Natural killer cell (primary cell): ENCODE measurements around the gene APOA4. TPM values are rescaled to one million over a fixed set of nuclear protein-coding genes. Genes with fewer than 3 reads are reported as not detected.

ENCODE experiments used
- ATAC-seq, 3 donors: fragments of 150-1000 bp in 2 of 3; fragments of 200-7000 bp in 1 of 3; cut with Tn5 transposase; 1 replicate in 1 of 3; 2 replicates in 2 of 3; pipeline ENCODE4 v1.10.0; 2021; ENCODE audit warnings: mild to moderate bottlenecking in 2 of 3, moderate library complexity in 2 of 3
- DNase-seq, 2 donors: peaks; one replicate each; pipeline versions ENCODE4 v3.0.0 to v3.0.0-alpha.2; 2013 to 2021; ENCODE audit warnings: mixed read lengths in 1 of 2
- H3K27ac ChIP-seq: one replicate; pipeline ENCODE4 v1.5.1; 2013; ENCODE audit warnings: mild to moderate bottlenecking, low read length
- H3K27me3 ChIP-seq: one replicate; pipeline ENCODE4 v1.6.1; 2013; ENCODE audit warnings: low read length; ENCODE audit not compliant: control insufficient read depth, insufficient read depth
- H3K36me3 ChIP-seq: one replicate; pipeline ENCODE4 v1.6.1; 2013; ENCODE audit warnings: low read length; ENCODE audit not compliant: control insufficient read depth, insufficient read depth
- H3K4me1 ChIP-seq: one replicate; pipeline ENCODE4 v1.6.1; 2013; ENCODE audit warnings: low read length; ENCODE audit not compliant: control insufficient read depth, insufficient read depth
- H3K4me3 ChIP-seq: one replicate; pipeline ENCODE4 v1.5.1; 2013; ENCODE audit warnings: low read length
- H3K9me3 ChIP-seq: one replicate; pipeline ENCODE4 v1.6.1; 2013; ENCODE audit warnings: low read length; ENCODE audit not compliant: control insufficient read depth, insufficient read depth
- H3K27ac Mint-ChIP-seq, 2 donors: one replicate each; pipeline ENCODE4 v1.8.0; 2022; ENCODE audit warnings: mild to moderate bottlenecking in 2 of 2, mixed read lengths in 2 of 2, moderate library complexity in 1 of 2
- H3K27me3 Mint-ChIP-seq, 2 donors: one replicate each; pipeline ENCODE4 v1.8.0; 2022; ENCODE audit warnings: low read depth in 2 of 2, mixed read lengths in 2 of 2
- H3K36me3 Mint-ChIP-seq: one replicate; pipeline ENCODE4 v1.8.0; 2022; ENCODE audit warnings: mixed read lengths
- H3K4me1 Mint-ChIP-seq, 2 donors: one replicate each; pipeline ENCODE4 v1.8.0; 2022; ENCODE audit warnings: mixed read lengths in 2 of 2
- H3K4me3 Mint-ChIP-seq: one replicate; pipeline ENCODE4 v1.8.0; 2022; ENCODE audit warnings: mild to moderate bottlenecking, moderate library complexity, mixed read lengths
- H3K9me3 Mint-ChIP-seq, 2 donors: one replicate each; pipeline ENCODE4 v1.8.0; 2022; ENCODE audit warnings: mixed read lengths in 2 of 2
- WGBS: methylation state at CpG from one replicate; pipeline ENCODE4 v1.1.7; 2013; ENCODE audit warnings: missing lambda C conversion rate; ENCODE audit not compliant: insufficient coverage; 5-methylcytosine and 5-hydroxymethylcytosine counted together
- intact Hi-C: fragments of 100-400 bp; cut with micrococcal nuclease; formaldehyde crosslinking; loops from one replicate; pipeline ENCODE4 v1.14.2; 2022
- total RNA-seq, 4 donors: library from RNA; stranded (reverse); fragments of 120-200 nt in 1 of 4; gene quantifications; one replicate each; pipeline versions ENCODE4 v1.2.3 to v1.2.4, GENCODE V29; 2013 to 2022
- TF ChIP-seq, protein P1 (sequence below): fragments of 200-600 bp; IDR thresholded peaks from one replicate; pipeline ENCODE4 v1.8.0; 2022; ENCODE audit warnings: antibody characterized with exemption

Gene APOA4
- total RNA-seq, 3 donors from 2014 or later (not counting 1 experiment from before 2014, with no cell fraction given): not detected

DNA sequence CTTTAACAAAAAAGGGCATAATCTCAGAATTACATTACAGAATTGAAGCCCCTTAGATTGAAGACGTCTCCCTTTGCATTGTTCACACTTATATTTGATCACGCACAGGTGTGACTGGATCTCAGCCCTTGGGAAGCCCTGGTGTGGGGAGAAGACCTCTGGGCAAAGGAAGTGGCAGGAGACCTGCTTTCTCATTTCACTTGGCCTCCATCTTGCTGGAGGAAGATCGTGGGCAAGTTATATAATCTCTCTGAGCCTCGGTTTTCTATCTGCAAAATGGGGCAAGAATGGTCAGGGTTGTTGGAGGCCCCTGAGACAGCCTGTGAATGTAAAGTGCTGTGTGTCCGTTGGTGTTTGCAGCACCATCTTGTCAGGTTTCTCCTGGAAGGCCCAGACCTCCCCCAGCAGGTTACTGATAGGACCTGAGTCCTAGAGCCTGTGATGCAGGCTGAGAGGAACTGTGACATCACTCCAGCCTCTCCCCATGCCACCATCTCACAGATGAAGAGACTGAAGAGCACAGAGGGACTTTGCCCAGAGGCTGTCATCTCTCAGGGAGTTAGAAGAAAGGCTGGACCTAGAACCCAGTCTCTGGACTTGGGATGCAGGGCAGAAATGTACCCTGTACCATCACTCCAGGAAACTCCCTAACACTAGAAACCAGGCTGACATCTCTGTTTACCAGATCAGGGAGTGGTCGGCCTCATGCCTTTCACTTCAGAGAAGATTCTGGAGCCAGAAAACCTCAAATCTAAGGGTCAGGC lies 15.4 kb upstream of the APOA4 start:
- Histone ChIP-seq H3K9me3 (no peaks in the 10 kb centered on the region), H3K4me1 (peaks cover 19% of the 10 kb centered on the region), H3K27ac (no peak overlapping the region), H3K27me3 (no peaks in the 10 kb centered on the region), H3K36me3 (peaks cover 7% of the 10 kb centered on the region), H3K4me3 (no peak overlapping the region)
- H3K27ac Mint-ChIP-seq: no peak overlapping the region
- WGBS: 92% methylated on average over 6 of the region's 6 CpGs
- DNase-seq (no peak), ATAC-seq (no peak)
- H3K27me3 Mint-ChIP-seq: no peaks in the 10 kb centered on the region
- no peaks in the 10 kb centered on the region for H3K36me3 Mint-ChIP-seq
- H3K9me3 Mint-ChIP-seq: no peaks in the 10 kb centered on the region
- H3K4me3 Mint-ChIP-seq: no peak overlapping the region
- peaks cover 17 to 18% of the 10 kb centered on the region in 2 donors for H3K4me1 Mint-ChIP-seq
- TF ChIP-seq, protein P1, sequence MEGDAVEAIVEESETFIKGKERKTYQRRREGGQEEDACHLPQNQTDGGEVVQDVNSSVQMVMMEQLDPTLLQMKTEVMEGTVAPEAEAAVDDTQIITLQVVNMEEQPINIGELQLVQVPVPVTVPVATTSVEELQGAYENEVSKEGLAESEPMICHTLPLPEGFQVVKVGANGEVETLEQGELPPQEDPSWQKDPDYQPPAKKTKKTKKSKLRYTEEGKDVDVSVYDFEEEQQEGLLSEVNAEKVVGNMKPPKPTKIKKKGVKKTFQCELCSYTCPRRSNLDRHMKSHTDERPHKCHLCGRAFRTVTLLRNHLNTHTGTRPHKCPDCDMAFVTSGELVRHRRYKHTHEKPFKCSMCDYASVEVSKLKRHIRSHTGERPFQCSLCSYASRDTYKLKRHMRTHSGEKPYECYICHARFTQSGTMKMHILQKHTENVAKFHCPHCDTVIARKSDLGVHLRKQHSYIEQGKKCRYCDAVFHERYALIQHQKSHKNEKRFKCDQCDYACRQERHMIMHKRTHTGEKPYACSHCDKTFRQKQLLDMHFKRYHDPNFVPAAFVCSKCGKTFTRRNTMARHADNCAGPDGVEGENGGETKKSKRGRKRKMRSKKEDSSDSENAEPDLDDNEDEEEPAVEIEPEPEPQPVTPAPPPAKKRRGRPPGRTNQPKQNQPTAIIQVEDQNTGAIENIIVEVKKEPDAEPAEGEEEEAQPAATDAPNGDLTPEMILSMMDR: no peak
- intact Hi-C loops: loop anchor here (5.0 kb wide), 1 partner anchor 106 kb away; no protein-coding TSS in a partner anchor

DNA sequence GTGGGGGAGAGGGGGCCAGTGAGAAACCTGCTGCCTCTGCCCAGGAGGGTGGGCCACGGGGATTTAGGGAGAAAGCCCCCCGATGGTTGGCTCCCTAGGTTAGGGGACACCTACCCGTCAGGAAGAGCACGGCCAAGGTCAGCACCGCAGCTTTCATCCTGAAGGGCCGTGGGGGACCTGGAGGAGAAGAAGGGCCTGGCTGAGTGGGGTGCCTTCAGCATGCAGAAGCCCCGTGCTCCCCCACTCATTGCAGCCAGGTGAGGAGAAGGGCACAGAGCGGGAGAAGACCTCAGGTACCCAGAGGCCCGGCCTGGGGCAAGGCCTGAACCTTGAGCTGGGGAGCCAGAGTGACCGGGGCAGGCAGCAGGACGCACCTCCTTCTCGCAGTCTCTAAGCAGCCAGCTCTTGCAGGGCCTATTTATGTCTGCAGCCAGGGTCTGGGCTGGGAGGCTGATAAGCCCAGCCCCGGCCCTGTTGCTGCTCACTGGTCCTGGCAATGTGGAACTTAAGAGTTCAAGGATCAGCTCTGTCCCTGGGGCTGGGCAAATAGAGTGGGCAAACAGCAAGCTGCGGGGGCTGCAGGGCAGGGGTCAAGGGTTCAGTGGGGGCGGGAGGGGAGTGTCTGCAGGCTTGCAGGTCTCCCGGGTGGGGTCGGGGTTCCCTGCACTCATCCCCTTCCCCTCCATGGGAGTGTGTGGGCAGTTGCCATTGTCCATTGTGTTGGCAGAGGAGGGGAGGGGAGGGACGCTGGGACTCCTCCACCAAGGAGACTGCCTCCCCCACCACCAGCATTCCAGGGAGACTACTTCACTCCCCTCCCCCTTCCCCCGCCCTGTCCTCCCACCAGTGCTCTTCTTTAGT lies 14.4 kb upstream of the APOA4 start, which contains the start of gene APOA1:
APOA1 (minus strand) TSS at position 392 of the 861 bp plus-strand sequence; CDS start at position 157, 235 bp downstream.
- peaks cover 17 to 18% of the 10 kb centered on the region in 2 donors for H3K4me1 Mint-ChIP-seq
- Histone ChIP-seq H3K27ac (no peak within 1 kb of the TSS), H3K36me3 (no peaks in the 10 kb centered on the region), H3K9me3 (no peaks in the 10 kb centered on the region), H3K4me1 (peaks cover 19% of the 10 kb centered on the region), H3K27me3 (no peaks in the 10 kb centered on the region), H3K4me3 (no peak within 1 kb of the TSS)
- ATAC-seq (no peak), DNase-seq (no peak)
- H3K4me3 Mint-ChIP-seq: no peak within 1 kb of the TSS
- WGBS: 93% methylated on average over 18 of the region's 19 CpGs
- intact Hi-C loops: loop anchor here (5.0 kb wide), 1 partner anchor 105 kb away; no protein-coding TSS in a partner anchor
- no peaks in the 10 kb centered on the region for H3K36me3 Mint-ChIP-seq
- H3K9me3 Mint-ChIP-seq: no peaks in the 10 kb centered on the region
- no peaks in the 10 kb centered on the region for H3K27me3 Mint-ChIP-seq
- TF ChIP-seq, protein P1: no peak
- no peak within 1 kb of the TSS for H3K27ac Mint-ChIP-seq

DNA sequence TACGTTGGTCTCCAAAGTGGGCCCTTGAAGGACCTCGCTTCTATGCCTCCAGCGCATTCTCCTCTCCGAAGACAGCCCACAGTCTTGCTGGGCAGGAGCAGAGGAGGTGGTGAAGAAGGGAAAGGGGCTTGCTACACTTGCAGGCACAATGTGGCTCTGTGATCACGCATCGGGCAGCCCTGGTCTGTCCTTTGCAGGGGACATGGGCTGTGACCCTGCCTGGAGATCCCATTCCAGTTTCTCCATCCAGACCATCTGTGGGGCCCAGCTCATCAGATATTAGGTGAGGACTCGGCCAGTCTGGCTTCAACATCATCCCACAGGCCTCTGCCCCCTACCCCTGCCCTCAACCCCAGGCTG lies 13.5 kb upstream of the APOA4 start:
- peaks cover 19% of the 10 kb centered on the region for H3K4me1 ChIP-seq
- DNase-seq: no peak
- WGBS: 95% methylated on average over 7 of the region's 7 CpGs
- intact Hi-C loops: loop anchor here (1.0 to 5.0 kb wide), 2 partner anchors 45 to 104 kb away; partner anchors contain the start of gene APOA5
- no peak overlapping the region for H3K27ac Mint-ChIP-seq
- ATAC-seq: no peak
- TF ChIP-seq, protein P1: no peak
- peaks cover 17 to 18% of the 10 kb centered on the region in 2 donors for H3K4me1 Mint-ChIP-seq
- no peak overlapping the region for H3K4me3 ChIP-seq
- H3K9me3 ChIP-seq: no peaks in the 10 kb centered on the region
- H3K27me3 Mint-ChIP-seq: no peaks in the 10 kb centered on the region
- no peaks in the 10 kb centered on the region for H3K27me3 ChIP-seq
- no peaks in the 10 kb centered on the region for H3K36me3 Mint-ChIP-seq
- H3K4me3 Mint-ChIP-seq: no peak overlapping the region
- no peaks in the 10 kb centered on the region for H3K36me3 ChIP-seq
- no peaks in the 10 kb centered on the region for H3K9me3 Mint-ChIP-seq
- no peak overlapping the region for H3K27ac ChIP-seq
